Erythroblast (primary cell): ENCODE results near the gene APBB2.

ENCODE experiments used
- DNase-seq, 2 experiments: peaks; one replicate each; lab custom pipeline; 2025; lab: John Stamatoyannopoulos, UW
- GATA1 ChIP-seq: IDR thresholded peaks from 2 replicates; pipeline ENCODE4 v1.6.1; 2011; ENCODE audit warnings: low read depth, mild to moderate bottlenecking, control low read depth, low read length, moderate library complexity
- POLR2A ChIP-seq: IDR thresholded peaks from 2 replicates; pipeline ENCODE4 v1.6.1; 2011; ENCODE audit warnings: mild to moderate bottlenecking, low read length

APBB2 gene

GRCh38 chr4:40877081-40877480, 337.3 kb downstream of the APBB2 start:
- DNase-seq = no peak
- TF ChIP-seq POLR2A (no peak), GATA1 (no peak)

GRCh38 chr4:40875507-40876150, 338.7 kb downstream of the APBB2 start:
- DNase-seq = no peak
- no peak for TF ChIP-seq POLR2A
- no peak for TF ChIP-seq GATA1

GRCh38 chr4:40874901-40875300, 339.4 kb downstream of the APBB2 start:
- no peak for TF ChIP-seq POLR2A
- TF ChIP-seq GATA1 = no peak
- no peak for DNase-seq

- no peak for TF ChIP-seq GATA1
- no peak for TF ChIP-seq POLR2A
- no peak for DNase-seq
Measured at GRCh38 chr4:40874331-40874730, 340.0 kb downstream of the APBB2 start.

- TF ChIP-seq POLR2A (no peak), GATA1 (no peak)
- DNase-seq = no peak
Measured at GRCh38 chr4:40871695-40872250, 342.6 kb downstream of the APBB2 start.

- TF ChIP-seq GATA1 = no peak
- TF ChIP-seq POLR2A = no peak
- no peak for DNase-seq
Measured at GRCh38 chr4:40870150-40870549, 344.2 kb downstream of the APBB2 start.

- DNase-seq = no peak
- TF ChIP-seq POLR2A (no peak), GATA1 (no peak)
Measured at GRCh38 chr4:40865696-40866095, 348.6 kb downstream of the APBB2 start.

- DNase-seq = no peak
- TF ChIP-seq POLR2A (no peak), GATA1 (no peak)
Measured at GRCh38 chr4:40864531-40864930, 349.8 kb downstream of the APBB2 start.

- no peak for DNase-seq
- TF ChIP-seq POLR2A (no peak), GATA1 (no peak)
Measured at GRCh38 chr4:40858962-40859361, 355.4 kb downstream of the APBB2 start.

- TF ChIP-seq GATA1 (no peak), POLR2A (no peak)
- no peak for DNase-seq
Measured at GRCh38 chr4:40857956-40858355, 356.4 kb downstream of the APBB2 start.

- TF ChIP-seq POLR2A (no peak), GATA1 (no peak)
- peak; percentile 43 to 56 for DNase-seq
Measured at GRCh38 chr4:40856840-40857362, 357.4 kb downstream of the APBB2 start.

- TF ChIP-seq POLR2A = no peak
- TF ChIP-seq GATA1 = no peak
- DNase-seq = no peak
Measured at GRCh38 chr4:40856277-40856839, 358.0 kb downstream of the APBB2 start.

GRCh38 chr4:40850496-40850895, 363.8 kb downstream of the APBB2 start:
- TF ChIP-seq GATA1 = no peak
- TF ChIP-seq POLR2A = no peak
- DNase-seq = no peak

- TF ChIP-seq GATA1 (no peak), POLR2A (no peak)
- no peak for DNase-seq
Measured at GRCh38 chr4:40848940-40849339, 365.4 kb downstream of the APBB2 start.
